Tibial artery (tissue), 4 donors: ENCODE results near the gene DPP10.

ENCODE experiments used
- DNase-seq, 2 donors: peaks; one replicate each; pipeline ENCODE4 v3.0.0-alpha.2; 2019
- H3K27ac ChIP-seq, 2 donors: fragments of 200-600 bp; sonication (generic) in 1 of 2; 1 replicate in 1 of 2; 2 replicates in 1 of 2; pipeline ENCODE4 v1.5.1; 2018 to 2019; ENCODE audit warnings: mild to moderate bottlenecking in 1 of 2
- H3K27me3 ChIP-seq, 2 donors: fragments of 200-600 bp; sonication (generic) in 1 of 2; one replicate each; pipeline versions ENCODE4 v1.5.1 to v1.6.0; 2016 to 2019
- H3K36me3 ChIP-seq, 3 donors: fragments of 200-600 bp; sonication (generic) in 2 of 3; one replicate each; pipeline ENCODE4 v1.5.1; 2016 to 2019; ENCODE audit warnings: mild to moderate bottlenecking in 2 of 3
- H3K4me1 ChIP-seq, 4 donors: fragments of 200-600 bp; sonication (generic) in 2 of 4; 1 replicate in 3 of 4; 2 replicates in 1 of 4; pipeline ENCODE4 v1.5.1; 2016 to 2019
- H3K4me3 ChIP-seq, 2 donors: fragments of 200-600 bp; sonication (generic) in 1 of 2; 1 replicate in 1 of 2; 2 replicates in 1 of 2; pipeline ENCODE4 v1.5.1; 2018 to 2019; ENCODE audit warnings: mild to moderate bottlenecking in 2 of 2
- H3K9me3 ChIP-seq, 3 donors: fragments of 200-600 bp; sonication (generic) in 1 of 3; one replicate each; pipeline ENCODE4 v1.5.1; 2016 to 2019
- CTCF ChIP-seq, 2 experiments: fragments of 200-600 bp in 1 of 2; fragments of 450-650 bp in 1 of 2; IDR thresholded peaks; one replicate each; pipeline ENCODE4 v1.5.1; 2017 to 2019; ENCODE audit warnings: antibody characterized with exemption in 2 of 2, mild to moderate bottlenecking in 1 of 2, moderate library complexity in 1 of 2
- intact Hi-C: fragments of 100-400 bp; cut with DNase I; formaldehyde crosslinking; loops from one replicate; pipeline ENCODE4 v1.15.0; 2023; ENCODE audit warnings: low total_unique reads

DPP10 gene

GRCh38 chr2:114724454-114724853 lies 282.0 kb downstream of the DPP10 start:
- Histone ChIP-seq H3K4me3 (no peak overlapping the region), H3K4me1 (no peaks in the 10 kb centered on the region), H3K36me3 (no peaks in the 10 kb centered on the region), H3K27me3 (no peaks in the 10 kb centered on the region), H3K9me3 (no peaks in the 10 kb centered on the region), H3K27ac (no peak overlapping the region)
- DNase-seq: no peak
- intact Hi-C loops: no loop called here
- no peak for TF ChIP-seq CTCF (IDR thresholded peaks at IDR 0.05)

GRCh38 chr2:114727012-114727411 lies 284.6 kb downstream of the DPP10 start:
- no peak overlapping the region for H3K27ac ChIP-seq
- H3K36me3 ChIP-seq: no peaks in the 10 kb centered on the region
- H3K9me3 ChIP-seq: no peaks in the 10 kb centered on the region
- intact Hi-C loops: no loop called here
- H3K4me3 ChIP-seq: no peak overlapping the region
- no peaks in the 10 kb centered on the region for H3K4me1 ChIP-seq
- TF ChIP-seq CTCF (IDR thresholded peaks at IDR 0.05): no peak
- DNase-seq: no peak
- H3K27me3 ChIP-seq: no peaks in the 10 kb centered on the region

GRCh38 chr2:114728372-114728771 lies 285.9 kb downstream of the DPP10 start:
- DNase-seq: no peak
- H3K27ac ChIP-seq: no peak overlapping the region
- intact Hi-C loops: no loop called here

GRCh38 chr2:114729026-114729425 lies 286.6 kb downstream of the DPP10 start:
- no peak overlapping the region for H3K27ac ChIP-seq
- no peak for DNase-seq
- intact Hi-C loops: no loop called here
- H3K4me3 ChIP-seq: no peak overlapping the region
- H3K27me3 ChIP-seq: no peaks in the 10 kb centered on the region
- H3K9me3 ChIP-seq: no peaks in the 10 kb centered on the region
- no peaks in the 10 kb centered on the region for H3K4me1 ChIP-seq
- no peak for TF ChIP-seq CTCF (IDR thresholded peaks at IDR 0.05)
- H3K36me3 ChIP-seq: no peaks in the 10 kb centered on the region

More at GRCh38 chr2:114728372-114728771, 285.9 kb downstream of the DPP10 start:
- Histone ChIP-seq H3K9me3 (no peaks in the 10 kb centered on the region), H3K4me3 (no peak overlapping the region), H3K4me1 (no peaks in the 10 kb centered on the region), H3K27me3 (no peaks in the 10 kb centered on the region), H3K36me3 (no peaks in the 10 kb centered on the region)
- TF ChIP-seq CTCF (IDR thresholded peaks at IDR 0.05): no peak

- no peak for TF ChIP-seq CTCF (IDR thresholded peaks at IDR 0.05)
- no peak overlapping the region for H3K4me3 ChIP-seq
- no peaks in the 10 kb centered on the region for H3K27me3 ChIP-seq
- no peaks in the 10 kb centered on the region for H3K4me1 ChIP-seq
- H3K27ac ChIP-seq: no peak overlapping the region
- no peaks in the 10 kb centered on the region for H3K9me3 ChIP-seq
- intact Hi-C loops: no loop called here
- no peak for DNase-seq
- no peaks in the 10 kb centered on the region for H3K36me3 ChIP-seq
Measured at GRCh38 chr2:114735126-114735525, 292.7 kb downstream of the DPP10 start.

- H3K4me3 ChIP-seq: no peak overlapping the region
- H3K27me3 ChIP-seq: no peaks in the 10 kb centered on the region
- no peak for TF ChIP-seq CTCF (IDR thresholded peaks at IDR 0.05)
- no peak for DNase-seq
- H3K4me1 ChIP-seq: no peaks in the 10 kb centered on the region
- no peaks in the 10 kb centered on the region for H3K9me3 ChIP-seq
- intact Hi-C loops: no loop called here
- H3K27ac ChIP-seq: no peak overlapping the region
- H3K36me3 ChIP-seq: no peaks in the 10 kb centered on the region
Measured at GRCh38 chr2:114742245-114742644, 299.8 kb downstream of the DPP10 start.
